ENCODE results near the gene SAP25.

DNA sequence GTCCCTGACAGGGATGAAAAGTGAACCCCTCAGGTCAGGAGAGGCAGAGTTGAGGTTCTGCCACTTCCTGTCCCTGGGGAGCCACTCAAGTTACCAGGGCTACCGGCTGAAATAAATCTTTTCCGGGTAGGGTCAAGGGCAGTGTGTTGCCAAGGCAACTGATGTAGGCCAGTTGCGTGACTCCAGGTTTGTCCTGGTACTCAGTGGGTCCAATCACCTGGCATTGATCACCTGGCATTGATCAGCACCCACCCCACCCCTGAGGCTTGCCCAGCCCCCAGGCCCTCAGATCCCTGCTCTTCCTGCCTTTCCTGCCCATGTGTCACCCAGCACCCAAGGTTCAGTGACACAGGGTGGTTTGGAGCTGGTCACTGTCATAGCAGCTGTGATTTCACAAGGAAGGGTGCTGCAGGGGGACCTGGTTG lies 5.9 kb downstream of the SAP25 start:
- TF ChIP-seq POLR2A (IDR thresholded peaks at IDR 0.05; ENCODE audit: low read length) (no peak), GATA1 (IDR thresholded peaks at IDR 0.05; ENCODE audit: low read depth, low read length) (no peak)

All from erythroblast (primary cell).